ENCODE data around the gene ERC2. TPM values are rescaled to one million over a fixed set of nuclear protein-coding genes. Genes with fewer than 3 reads are reported as not detected.

The ERC2 gene
- total RNA-seq, 1 donor from 2014 or later = 0.35 TPM

DNA sequence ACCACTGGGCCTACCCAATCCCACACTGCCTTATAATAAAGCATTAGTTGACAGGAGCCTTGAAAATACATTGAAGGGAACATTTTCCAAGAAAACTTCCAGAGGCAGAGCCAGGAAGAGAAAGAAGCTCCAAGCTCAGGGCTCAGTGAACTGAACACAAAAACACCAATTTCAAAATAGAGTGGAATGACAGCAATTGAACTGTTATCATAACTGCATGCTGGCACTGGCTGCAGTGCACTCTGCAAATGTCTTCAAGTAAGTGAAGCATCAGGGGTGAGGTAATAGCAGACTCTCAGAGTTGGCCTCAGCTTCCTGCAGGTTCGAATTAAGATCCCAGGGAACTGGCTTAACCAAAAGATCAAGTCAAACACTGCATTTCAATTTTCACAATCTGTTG lies 593.2 kb downstream of the ERC2 start:
- TF ChIP-seq CTCF (IDR thresholded peaks at IDR 0.05) = no peak
- Mint-ChIP-seq H3K36me3 (ENCODE audit: unreplicated experiment) (no peaks in the 10 kb centered on the region), H3K4me1 (ENCODE audit: unreplicated experiment) (peaks cover 10% of the 10 kb centered on the region), H3K9me3 (ENCODE audit: unreplicated experiment) (no peaks in the 10 kb centered on the region), H3K27ac (ENCODE audit: unreplicated experiment) (no peak overlapping the region), H3K27me3 (ENCODE audit: unreplicated experiment) (peaks cover 7% of the 10 kb centered on the region), H3K4me3 (ENCODE audit: unreplicated experiment) (no peak overlapping the region)
- DNase-seq (ENCODE audit: extremely low spot score, unreplicated experiment) = no peak

- no peak for TF ChIP-seq CTCF (IDR thresholded peaks at IDR 0.05)
- no peak overlapping the region for H3K4me3 Mint-ChIP-seq (ENCODE audit: unreplicated experiment)
- H3K4me1 Mint-ChIP-seq (ENCODE audit: unreplicated experiment) = peaks cover 4% of the 10 kb centered on the region
- no peak for DNase-seq (ENCODE audit: extremely low spot score, unreplicated experiment)
- H3K9me3 Mint-ChIP-seq (ENCODE audit: unreplicated experiment) = no peaks in the 10 kb centered on the region
- H3K27me3 Mint-ChIP-seq (ENCODE audit: unreplicated experiment) = peaks cover 11% of the 10 kb centered on the region
- H3K36me3 Mint-ChIP-seq (ENCODE audit: unreplicated experiment) = no peaks in the 10 kb centered on the region
- no peak overlapping the region for H3K27ac Mint-ChIP-seq (ENCODE audit: unreplicated experiment)
These were observed 594.6 kb downstream of the ERC2 start for GRCh38 chr3:55873523-55874254.

DNA sequence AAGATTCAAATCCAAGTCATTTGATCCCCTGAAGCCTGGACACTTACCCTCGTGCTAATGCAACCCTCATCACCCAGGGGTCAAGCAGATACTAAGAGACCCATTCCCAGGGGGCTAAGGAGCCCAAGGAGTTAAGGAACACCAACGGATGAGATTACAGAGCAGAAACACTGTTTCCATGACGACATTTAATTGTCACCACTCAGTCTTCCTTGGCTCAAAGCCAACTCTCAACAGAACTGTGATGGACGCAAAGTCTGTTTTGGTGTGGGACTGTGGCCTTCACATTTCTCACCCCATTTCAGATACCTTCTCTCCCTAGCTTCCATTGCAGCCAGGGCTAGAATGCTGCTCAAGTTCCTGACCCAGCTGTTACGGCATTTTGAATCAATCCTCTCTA lies 597.7 kb downstream of the ERC2 start:
- no peaks in the 10 kb centered on the region for H3K9me3 Mint-ChIP-seq (ENCODE audit: unreplicated experiment)
- no peak overlapping the region for H3K4me3 Mint-ChIP-seq (ENCODE audit: unreplicated experiment)
- no peak for DNase-seq (ENCODE audit: extremely low spot score, unreplicated experiment)
- peaks cover 6% of the 10 kb centered on the region for H3K27me3 Mint-ChIP-seq (ENCODE audit: unreplicated experiment)
- TF ChIP-seq CTCF (IDR thresholded peaks at IDR 0.05) = no peak
- no peak overlapping the region for H3K27ac Mint-ChIP-seq (ENCODE audit: unreplicated experiment)
- peaks cover 4% of the 10 kb centered on the region for H3K4me1 Mint-ChIP-seq (ENCODE audit: unreplicated experiment)
- no peaks in the 10 kb centered on the region for H3K36me3 Mint-ChIP-seq (ENCODE audit: unreplicated experiment)

- H3K36me3 Mint-ChIP-seq (ENCODE audit: unreplicated experiment) = no peaks in the 10 kb centered on the region
- H3K9me3 Mint-ChIP-seq (ENCODE audit: unreplicated experiment) = no peaks in the 10 kb centered on the region
- H3K4me3 Mint-ChIP-seq (ENCODE audit: unreplicated experiment) = no peak overlapping the region
- peaks cover 6% of the 10 kb centered on the region for H3K27me3 Mint-ChIP-seq (ENCODE audit: unreplicated experiment)
- H3K27ac Mint-ChIP-seq (ENCODE audit: unreplicated experiment) = no peak overlapping the region
- no peaks in the 10 kb centered on the region for H3K4me1 Mint-ChIP-seq (ENCODE audit: unreplicated experiment)
- no peak for DNase-seq (ENCODE audit: extremely low spot score, unreplicated experiment)
- no peak for TF ChIP-seq CTCF (IDR thresholded peaks at IDR 0.05)
These were observed 599.9 kb downstream of the ERC2 start for GRCh38 chr3:55868347-55868746.

- Mint-ChIP-seq H3K9me3 (ENCODE audit: unreplicated experiment) (no peaks in the 10 kb centered on the region), H3K27me3 (ENCODE audit: unreplicated experiment) (peaks cover 2% of the 10 kb centered on the region), H3K4me1 (ENCODE audit: unreplicated experiment) (peaks cover 15% of the 10 kb centered on the region), H3K27ac (ENCODE audit: unreplicated experiment) (no peak overlapping the region), H3K4me3 (ENCODE audit: unreplicated experiment) (no peak overlapping the region), H3K36me3 (ENCODE audit: unreplicated experiment) (no peaks in the 10 kb centered on the region)
- no peak for TF ChIP-seq CTCF (IDR thresholded peaks at IDR 0.05)
- no peak for DNase-seq (ENCODE audit: extremely low spot score, unreplicated experiment)
These were observed 605.2 kb downstream of the ERC2 start for GRCh38 chr3:55863028-55863427.
